HepG2 (cell line): ENCODE measurements around the gene KCNT2. TPM values are rescaled to one million over a fixed set of nuclear protein-coding genes. Genes with fewer than 3 reads are reported as not detected.

Experiments
- ATAC-seq: fragments of 200-7000 bp; cut with Tn5 transposase; 3 replicates; pipeline ENCODE4 v1.9.1; 2020; ENCODE audit warnings: mild to moderate bottlenecking, moderate library complexity
- BruUV-seq: library from RNA; stranded (reverse); fragments of 400-500 nt; replicated peaks from 2 replicates; lab custom pipeline; 2021; lab: Mats Ljungman, UMichigan
- CTCF ChIA-PET: fragments of 300-600 bp; formaldehyde crosslinking; extraction: SDS; loops from one replicate; lab custom pipeline; 2021; ENCODE audit warnings: low total read pairs, inconsistent platforms, low intra/inter-chr PET ratio; lab: Yijun Ruan, JAX
- POLR2A ChIA-PET: fragments of 350-600 bp; sonication (Branson Sonifier 250); formaldehyde crosslinking; loops from one replicate; lab custom pipeline; 2020; ENCODE audit warnings: antibody characterized with exemption, inconsistent platforms; lab: Yijun Ruan, JAX
- DNase-seq: peaks from one replicate; pipeline ENCODE4 v3.0.0-alpha.2; 2015; ENCODE audit warnings: low spot score
- FAIRE-seq: peaks from 3 replicates; lab custom pipeline; 2011; peaks lifted over from hg19 to GRCh38; lab: Jason Lieb, UNC
- H2AFZ ChIP-seq: one replicate; pipeline ENCODE4 v1.6.1; 2011; ENCODE audit warnings: low read length, inconsistent platforms
- H3K27ac ChIP-seq: fragments of 300-600 bp; 3 replicates; pipeline ENCODE4 v1.8.0; 2011; ENCODE audit warnings: mixed run types, mild to moderate bottlenecking, mixed read lengths, low read length, inconsistent platforms; ENCODE audit not compliant: insufficient read depth; ENCODE audit errors: extremely low read length
- H3K27me3 ChIP-seq, 2 experiments: fragments of 200-600 bp in 1 of 2; 2 replicates in 1 of 2; 3 replicates in 1 of 2; pipeline versions ENCODE4 v1.6.0 to v1.8.0; 2011; ENCODE audit warnings: low read length in 2 of 2, mild to moderate bottlenecking in 2 of 2, moderate library complexity in 2 of 2, inconsistent platforms in 1 of 2; ENCODE audit not compliant: insufficient read depth in 2 of 2, control insufficient read depth in 1 of 2
- H3K36me3 ChIP-seq, 2 experiments: fragments of 200-600 bp in 1 of 2; replicated peaks in 1 of 2; 2 replicates in 1 of 2; 3 replicates in 1 of 2; pipeline versions ENCODE4 v1.5.1 to v1.8.0; 2011; ENCODE audit warnings: low read length in 2 of 2, inconsistent platforms in 1 of 2; ENCODE audit not compliant: insufficient read depth in 2 of 2, control insufficient read depth in 1 of 2
- H3K4me1 ChIP-seq: 2 replicates; pipeline ENCODE4 v1.5.1; 2012; ENCODE audit warnings: low read length, inconsistent platforms; ENCODE audit not compliant: insufficient read depth
- H3K4me2 ChIP-seq: 2 replicates; pipeline ENCODE4 v1.6.0; 2011; ENCODE audit warnings: low read depth, low read length, inconsistent platforms
- H3K4me3 ChIP-seq, 3 experiments: fragments of 200-600 bp in 1 of 3; sonication (generic), shearing (Covaris generic) in 1 of 3; replicated peaks in 1 of 3; 2 replicates each; pipeline ENCODE4 v1.5.1; 2011 to 2016; ENCODE audit warnings: low read length in 3 of 3, inconsistent platforms in 2 of 3, low read depth in 2 of 3, mild to moderate bottlenecking in 2 of 3, control low read depth in 1 of 3, mixed read lengths in 1 of 3; ENCODE audit not compliant: insufficient read depth in 1 of 3
- H3K79me2 ChIP-seq: one replicate; pipeline ENCODE4 v1.6.1; 2011; ENCODE audit warnings: low read length, inconsistent platforms; ENCODE audit not compliant: insufficient read depth
- H3K9ac ChIP-seq: 2 replicates; pipeline ENCODE4 v1.6.0; 2011; ENCODE audit warnings: mild to moderate bottlenecking, low read depth, low read length, inconsistent platforms; ENCODE audit not compliant: insufficient read depth
- H3K9me3 ChIP-seq: 2 replicates; pipeline ENCODE4 v1.5.1; 2012; ENCODE audit warnings: mild to moderate bottlenecking, low read length
- H4K20me1 ChIP-seq: 2 replicates; pipeline ENCODE4 v1.6.0; 2011; ENCODE audit warnings: inconsistent platforms, mild to moderate bottlenecking, low read length, moderate library complexity; ENCODE audit not compliant: insufficient read depth
- ATF1 ChIP-seq: IDR thresholded peaks from 2 replicates; pipeline ENCODE4 v1.6.1; 2016; ENCODE audit warnings: mild to moderate bottlenecking, control low read depth
- IKZF4 ChIP-seq: sonication (generic); formaldehyde crosslinking; IDR thresholded peaks from 2 replicates; pipeline ENCODE4 v1.5.1; 2020; ENCODE audit warnings: borderline replicate concordance, mild to moderate bottlenecking, low read depth, missing genetic modification reagents; ENCODE audit errors: not compliant biosample characterization
- KIAA2018 ChIP-seq: sonication (generic); formaldehyde crosslinking; IDR thresholded peaks from 2 replicates; pipeline ENCODE4 v1.5.0; 2020; ENCODE audit warnings: mild to moderate bottlenecking, missing genetic modification reagents, borderline replicate concordance
- MLXIP ChIP-seq: sonication (generic); formaldehyde crosslinking; IDR thresholded peaks from 2 replicates; pipeline ENCODE4 v1.9.0; 2021; ENCODE audit warnings: missing genetic modification reagents, borderline replicate concordance
- ONECUT2 ChIP-seq: sonication (generic); formaldehyde crosslinking; IDR thresholded peaks from 2 replicates; pipeline ENCODE4 v1.4.0; 2020; ENCODE audit warnings: missing genetic modification reagents
- SRSF1 ChIP-seq: fragments of 200-400 bp; formaldehyde crosslinking; optimal IDR thresholded peaks from 2 replicates; pipeline ENCODE3; 2017; ENCODE audit warnings: mild to moderate bottlenecking, low read depth, low read length, moderate library complexity
- SSRP1 ChIP-seq: IDR thresholded peaks from 2 replicates; pipeline ENCODE4 v1.6.1; 2016; ENCODE audit warnings: control low read depth
- TAF1 ChIP-seq: sonication (generic); formaldehyde crosslinking; IDR thresholded peaks from 2 replicates; pipeline ENCODE4 v1.4.0; 2020; ENCODE audit warnings: missing genetic modification reagents
- U2AF2 ChIP-seq: fragments of 200-400 bp; formaldehyde crosslinking; IDR thresholded peaks from 2 replicates; pipeline ENCODE4 v1.6.1; 2017; ENCODE audit warnings: low read depth, mild to moderate bottlenecking, low read length
- ZNF121 ChIP-seq: sonication (generic); formaldehyde crosslinking; IDR thresholded peaks from 2 replicates; pipeline ENCODE4 v1.5.0; 2020; ENCODE audit warnings: mild to moderate bottlenecking, missing genetic modification reagents
- ZNF224 ChIP-seq: sonication (generic); formaldehyde crosslinking; IDR thresholded peaks from 2 replicates; pipeline ENCODE4 v1.5.0; 2020; ENCODE audit warnings: mild to moderate bottlenecking, missing genetic modification reagents
- ZNF704 ChIP-seq: sonication (generic); formaldehyde crosslinking; IDR thresholded peaks from 2 replicates; pipeline ENCODE4 v1.8.1; 2023; ENCODE audit warnings: mild to moderate bottlenecking, inconsistent platforms, moderate library complexity, missing genetic modification reagents, borderline replicate concordance
- in situ Hi-C: cut with HindIII; loops from 2 replicates; pipeline ENCODE4 v1.10.0; 2017; ENCODE audit warnings: low pct_unique_long_range_greater_than_20kb; ENCODE audit not compliant: extremely low pct_ligation_motif_present
- intact Hi-C: fragments of 100-400 bp; cut with micrococcal nuclease; formaldehyde crosslinking; loops from one replicate; pipeline ENCODE4 v1.10.0; 2022; ENCODE audit not compliant: unreplicated experiment
- polyA plus RNA-seq, 8 experiments: library from polyadenylated mRNA; depleted of rRNA in 3 of 8; stranded (reverse) in 7 of 8; unstranded in 1 of 8; fragments of >200 nt; fragmentation: Illumina TruSeq in 4 of 8; extraction: Trizol in 4 of 8; gene quantifications; 2 replicates each; pipeline versions ENCODE4 v1.2.1 to v1.2.3, GENCODE V29; 2011 to 2016; ENCODE audit warnings: low read depth in 4 of 8, missing spikeins in 1 of 8, mixed read lengths in 1 of 8; ENCODE audit not compliant: insufficient read depth in 1 of 8
- total RNA-seq, 5 experiments: library from RNA; depleted of rRNA; stranded (reverse); fragments of >200 nt; fragmentation: Illumina TruSeq; extraction: Trizol; gene quantifications; 2 replicates each; pipeline ENCODE4 v1.2.3, GENCODE V29; 2016; ENCODE audit warnings: low read depth in 1 of 5

KCNT2 gene
- total and polyA plus RNA-seq, 2 of the 13 experiments (the other 11 are each of a cell fraction or from before 2014, with no cell fraction given) = not detected

- no peak overlapping the region; a peak in 1 of 6 replicates for H3K4me3 ChIP-seq
- no TSS peak for BruUV-seq
- DNase-seq = no peak
- peak overlapping the region; percentile 70 for H3K27ac ChIP-seq
- ChIA-PET CTCF (no interaction called here), POLR2A (no interaction called here)
- in situ Hi-C loops (no loop called here), intact Hi-C loops (loop anchor here (5.0 kb wide), 1 partner anchor 35 kb away; no protein-coding TSS in a partner anchor)
- no peak for FAIRE-seq
- no peak overlapping the region for H2AFZ ChIP-seq
- H3K4me1 ChIP-seq = peaks cover 49% of the 10 kb centered on the region
- no peak for ATAC-seq
- peak overlapping the region; percentile 56; the same call in 1 of the 2 replicates for H3K4me2 ChIP-seq
- no peak overlapping the region for H3K9ac ChIP-seq
- H3K79me2 ChIP-seq = no peaks in the 10 kb centered on the region
- no peaks in the 10 kb centered on the region for H3K27me3 ChIP-seq
- H3K9me3 ChIP-seq = no peaks in the 10 kb centered on the region
- H3K36me3 ChIP-seq = no peaks in the 10 kb centered on the region
- no peaks in the 10 kb centered on the region for H4K20me1 ChIP-seq
- TF ChIP-seq KIAA2018 (CRISPR knock-in tag) (no peak), ZNF224 (CRISPR knock-in tag) (no peak), ONECUT2 (CRISPR knock-in tag) (no peak), U2AF2 (no peak), MLXIP (CRISPR knock-in tag) (no peak), TAF1 (no peak), SRSF1 (no peak), IKZF4 (no peak), SSRP1 (CRISPR knock-in tag) (no peak), ZNF704 (CRISPR knock-in tag) (no peak), ZNF121 (no peak), ATF1 (CRISPR knock-in tag) (no peak)
These were observed 206.3 kb downstream of the KCNT2 start for GRCh38 chr1:196401891-196402290.
